Inferior parietal cortex (tissue), 1 donor: ENCODE measurements around the gene KLHL22.

Experiments
- DNase-seq: peaks from one replicate; pipeline ENCODE4 v3.0.0-alpha.2; 2016; ENCODE audit errors: extremely low spot score

KLHL22 gene

DNA sequence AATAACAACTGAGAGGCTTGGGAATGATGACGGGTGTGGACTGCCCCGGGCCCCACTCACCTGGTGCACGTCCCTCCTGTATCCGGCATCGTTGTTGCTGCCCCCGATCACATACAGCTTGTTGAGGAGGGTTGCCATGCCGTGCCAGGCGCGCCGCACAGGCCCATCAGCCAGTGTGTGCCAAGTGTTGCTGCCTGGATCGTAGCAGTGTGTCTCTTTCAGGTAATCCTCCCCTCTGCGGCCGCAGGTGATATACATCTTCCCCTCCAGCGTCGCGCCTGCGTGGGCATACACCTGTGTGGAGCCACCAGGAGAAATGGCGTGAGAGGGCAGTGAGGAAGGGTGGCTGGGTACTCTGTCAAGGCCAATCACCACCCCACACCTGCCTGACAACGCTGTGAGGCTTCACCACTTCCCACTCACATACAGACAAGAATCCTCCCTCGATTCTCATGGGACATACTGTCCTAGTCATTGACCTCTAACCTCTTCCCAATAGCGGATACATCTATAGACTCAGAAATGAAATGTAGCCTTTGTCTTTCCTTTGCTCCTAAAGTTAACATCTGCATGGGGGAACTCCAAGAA is 49.1 kb downstream of the KLHL22 start:
- no peak for DNase-seq

DNA sequence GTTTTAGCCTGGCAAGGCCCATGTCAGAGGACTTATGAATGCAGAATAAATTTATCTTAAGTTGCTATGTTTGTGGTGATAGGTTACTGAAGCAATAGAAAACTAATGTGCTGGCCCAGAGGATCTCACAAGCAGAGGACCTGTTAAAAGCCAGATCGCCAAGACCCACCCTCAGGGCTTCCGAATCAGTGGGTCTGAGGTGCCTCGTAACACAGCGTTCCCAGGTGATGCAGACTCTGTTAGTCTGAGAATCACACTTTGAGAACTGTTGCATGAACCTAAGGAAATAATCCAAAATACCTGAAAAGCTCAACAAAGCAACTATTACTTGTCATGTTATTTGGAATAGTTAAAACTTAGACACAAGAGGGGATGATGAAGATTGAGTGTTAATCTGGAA is 51.3 kb downstream of the KLHL22 start:
- no peak for DNase-seq

DNA sequence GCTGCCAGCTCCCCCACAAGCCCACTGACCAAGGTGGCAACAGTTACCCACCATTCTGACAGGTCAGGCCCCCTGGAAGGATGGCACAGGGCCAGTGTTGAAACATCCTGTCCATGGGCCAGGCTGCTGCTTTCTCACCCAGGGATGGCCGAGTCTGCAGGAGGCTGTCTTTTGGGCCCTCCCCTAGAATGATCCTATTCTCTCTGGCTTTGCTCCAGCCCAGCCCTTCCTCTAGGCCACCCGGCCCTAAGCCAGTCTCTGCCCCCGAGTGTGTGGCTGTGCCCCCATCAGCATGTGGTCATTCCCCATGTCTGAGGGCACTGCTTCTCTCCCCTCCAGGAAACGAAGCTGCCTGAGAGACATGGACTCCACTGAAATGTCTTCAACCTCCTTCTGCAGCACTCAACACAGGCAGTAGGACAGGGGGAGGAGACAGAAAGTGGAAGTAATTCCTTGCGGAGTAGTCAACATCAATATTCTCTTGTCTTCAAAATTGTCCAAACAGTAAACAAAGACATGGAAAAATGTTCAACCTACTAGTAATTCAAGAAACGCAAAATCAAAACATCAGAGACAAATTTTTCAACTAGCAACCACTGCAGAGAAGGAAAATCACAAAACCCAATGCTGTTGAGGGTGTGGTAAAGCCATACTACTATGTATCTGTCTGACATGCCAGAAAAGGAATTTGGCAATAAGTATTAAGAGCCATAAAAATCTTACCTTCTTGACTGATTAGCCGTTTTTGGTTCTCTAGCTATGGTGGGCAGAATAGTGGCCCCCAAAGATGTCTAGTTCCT is 52.9 kb downstream of the KLHL22 start:
- DNase-seq, result no peak

DNA sequence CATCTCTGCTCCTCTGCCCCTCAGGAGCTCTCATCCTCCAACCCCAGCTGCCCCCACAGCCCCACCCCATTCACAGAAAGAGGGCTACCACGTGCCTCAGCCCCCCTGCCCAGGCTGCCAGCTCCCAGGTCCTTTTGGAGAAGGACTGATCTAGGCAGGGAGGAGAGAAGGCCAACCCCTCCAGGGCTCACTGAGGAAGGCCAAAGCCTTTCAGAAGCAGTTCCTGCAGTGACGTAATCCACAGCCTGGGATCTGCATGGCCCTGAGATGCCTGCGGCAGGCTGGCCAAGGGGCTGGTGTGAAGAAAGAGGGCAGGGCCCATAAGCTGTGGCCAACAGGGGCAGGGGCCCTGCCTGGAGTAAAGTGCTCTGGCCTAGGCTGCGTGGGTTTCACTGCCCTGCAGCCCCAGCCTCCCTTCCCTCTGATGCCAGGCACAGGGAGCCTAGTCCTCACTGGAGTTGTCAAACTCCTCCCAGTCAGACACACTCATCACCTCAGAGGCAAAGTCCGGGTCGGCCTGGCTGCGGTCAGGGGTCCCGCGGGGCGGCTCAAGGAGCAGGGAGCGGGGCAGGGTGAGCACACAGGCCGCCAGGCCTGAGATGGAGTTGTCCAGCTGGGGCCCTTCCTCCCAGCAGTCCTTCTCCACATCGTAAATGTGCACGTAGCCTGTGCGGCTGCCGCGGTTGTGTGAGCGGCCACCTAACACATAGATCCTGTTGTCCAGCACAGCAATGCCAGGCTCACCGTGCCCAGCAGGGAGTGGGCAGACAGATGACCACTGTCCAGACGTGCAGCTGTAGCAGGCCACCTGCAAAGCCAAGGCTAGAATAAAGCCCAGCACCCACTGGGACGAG is 53.7 kb downstream of the KLHL22 start:
- DNase-seq, result no peak

DNA sequence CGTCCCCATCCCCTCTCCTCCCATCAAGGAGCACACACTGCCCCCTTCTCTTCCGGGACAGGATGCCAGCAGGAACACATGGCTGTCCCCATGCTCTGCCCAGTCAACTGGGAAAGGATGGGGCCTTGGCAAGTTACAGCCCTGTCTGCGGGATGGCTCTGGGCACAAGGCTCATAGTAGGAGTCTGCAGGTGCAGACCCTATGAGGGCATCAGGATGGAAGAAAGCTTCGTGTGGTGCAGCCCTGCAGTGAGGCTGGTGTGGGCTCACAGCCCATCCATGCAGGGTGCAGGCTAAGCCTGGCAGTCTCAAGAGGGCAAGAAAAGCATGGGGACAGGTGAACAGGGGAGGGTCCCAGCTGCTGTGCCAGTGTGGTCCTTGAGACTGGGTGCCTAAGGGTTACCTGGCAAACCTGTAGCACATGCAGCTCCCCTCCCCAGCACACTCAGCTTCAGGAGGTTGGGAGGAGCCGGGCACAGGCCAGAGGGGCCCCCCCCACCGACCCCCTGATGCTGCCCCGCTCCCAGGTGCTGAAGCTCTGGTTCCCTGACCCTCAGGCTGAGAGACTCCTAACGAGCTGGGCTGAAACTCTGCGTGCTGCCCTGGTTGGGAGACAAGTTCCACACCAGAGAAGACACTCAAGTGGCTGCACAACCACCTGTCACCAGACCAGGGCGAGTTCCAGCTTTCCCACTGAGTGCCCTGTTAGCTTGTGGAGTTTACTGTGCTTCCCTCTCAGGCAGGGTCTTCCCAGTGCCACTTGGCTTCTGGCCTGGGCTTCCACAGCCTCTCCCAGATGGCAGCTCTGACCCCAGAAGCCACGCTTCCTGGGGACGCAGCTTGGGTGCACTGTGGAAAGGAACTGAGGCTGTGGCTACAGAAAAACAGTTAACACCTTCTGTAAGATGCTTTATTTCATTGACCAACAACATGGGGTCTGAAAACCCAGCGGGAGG is 54.7 kb downstream of the KLHL22 start:
- no peak for DNase-seq

DNA sequence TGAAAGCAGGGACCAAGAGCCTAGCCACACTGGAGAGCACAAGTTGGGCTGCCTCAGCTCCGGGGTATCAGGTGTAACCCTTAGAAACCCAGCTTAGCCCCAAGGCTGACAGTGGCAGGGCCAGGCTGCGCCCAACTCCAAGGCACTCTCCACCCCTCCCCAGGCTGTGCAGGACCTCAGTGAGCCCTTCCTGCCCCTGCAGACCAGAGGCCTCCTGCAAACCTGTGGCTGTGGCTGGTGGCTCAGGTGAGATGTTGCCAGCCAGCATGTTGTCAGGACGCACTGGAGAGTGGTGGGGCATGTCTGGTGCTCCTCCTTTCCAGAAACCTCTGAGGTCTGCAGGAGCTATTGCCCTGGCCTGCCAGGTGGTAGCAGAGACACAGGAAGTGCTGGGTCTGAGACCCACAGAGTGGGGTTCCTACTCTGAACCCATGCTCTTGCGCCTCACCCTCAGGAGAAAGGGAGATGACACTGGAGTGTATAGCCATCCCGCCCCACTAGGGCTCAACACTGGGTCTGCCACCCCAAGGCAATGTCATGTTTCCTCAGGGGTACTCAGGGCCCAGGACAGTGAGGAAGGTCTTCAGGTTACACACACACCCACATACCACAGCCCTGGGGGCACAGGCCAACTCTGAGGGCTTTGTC is 55.5 kb downstream of the KLHL22 start:
- DNase-seq, result no peak

DNA sequence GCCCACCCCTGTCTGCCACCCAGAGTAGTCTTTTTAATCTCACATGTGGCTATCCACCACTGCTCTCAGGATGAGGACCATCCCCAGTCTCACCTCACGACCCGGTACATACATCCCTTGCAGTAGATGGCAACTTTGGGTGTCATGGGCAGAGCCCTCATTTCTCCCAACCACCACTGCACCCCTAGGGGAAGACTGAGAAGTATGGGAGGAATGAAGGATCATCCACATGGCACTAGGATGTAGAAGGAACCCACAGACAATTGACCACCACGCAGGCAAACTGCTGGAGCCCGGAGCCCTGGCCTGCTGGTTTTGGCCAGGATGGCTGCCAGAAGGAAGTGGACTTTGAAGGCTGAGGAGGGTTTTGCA is 56.1 kb downstream of the KLHL22 start:
- no peak for DNase-seq

DNA sequence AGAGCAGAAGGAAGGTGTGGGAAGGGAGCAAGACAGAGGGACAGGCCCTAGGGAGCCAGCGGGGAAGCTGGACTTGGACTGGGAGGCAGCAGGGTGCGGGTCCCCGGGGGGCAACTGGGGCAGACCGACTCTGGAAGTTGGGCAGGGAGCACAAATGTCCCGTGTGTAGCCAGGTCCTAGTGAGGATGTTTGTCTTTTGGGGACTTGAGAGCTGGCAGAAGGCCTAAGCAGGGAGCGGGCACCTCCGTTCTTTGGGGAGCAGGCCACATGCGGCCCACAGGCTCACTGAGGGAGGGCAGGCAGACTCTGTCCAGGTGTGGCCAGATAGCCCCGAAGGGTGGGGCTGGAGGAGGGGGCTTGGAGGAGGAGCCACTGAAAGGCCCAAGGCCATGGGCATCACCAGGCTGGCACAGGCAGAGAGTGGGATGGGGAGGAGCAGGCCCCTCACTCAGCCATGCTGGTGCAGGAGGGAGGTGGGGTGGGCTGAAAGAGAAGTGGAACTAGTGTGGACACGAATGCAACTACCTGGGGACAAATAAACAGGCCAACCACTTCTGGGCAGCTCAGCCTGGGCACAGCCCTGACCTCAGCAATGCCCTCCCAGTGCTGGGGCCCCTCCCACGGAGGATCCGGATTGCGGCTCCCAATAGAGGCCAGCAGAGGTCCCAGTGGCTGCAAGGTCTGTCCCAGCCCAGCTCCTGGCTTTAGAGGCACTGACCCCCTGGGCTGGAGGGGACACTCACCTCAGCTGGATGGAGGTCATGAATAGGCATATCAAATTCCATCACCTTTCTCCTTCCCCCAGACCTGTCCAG is 56.7 kb downstream of the KLHL22 start:
- DNase-seq, result no peak

DNA sequence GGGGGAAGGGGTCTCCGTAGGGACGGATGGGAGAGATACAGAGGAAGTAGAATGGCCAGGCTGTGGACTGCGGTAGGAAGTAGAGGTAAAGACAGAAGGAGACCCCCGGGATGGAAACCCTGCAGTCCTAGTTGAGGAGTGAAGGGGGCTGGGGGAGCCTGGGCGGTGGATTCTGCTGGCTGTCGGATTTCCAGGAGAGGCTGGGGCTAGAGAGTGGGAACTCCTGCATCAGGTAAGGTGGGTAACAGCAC is 57.2 kb downstream of the KLHL22 start:
- no peak for DNase-seq

DNA sequence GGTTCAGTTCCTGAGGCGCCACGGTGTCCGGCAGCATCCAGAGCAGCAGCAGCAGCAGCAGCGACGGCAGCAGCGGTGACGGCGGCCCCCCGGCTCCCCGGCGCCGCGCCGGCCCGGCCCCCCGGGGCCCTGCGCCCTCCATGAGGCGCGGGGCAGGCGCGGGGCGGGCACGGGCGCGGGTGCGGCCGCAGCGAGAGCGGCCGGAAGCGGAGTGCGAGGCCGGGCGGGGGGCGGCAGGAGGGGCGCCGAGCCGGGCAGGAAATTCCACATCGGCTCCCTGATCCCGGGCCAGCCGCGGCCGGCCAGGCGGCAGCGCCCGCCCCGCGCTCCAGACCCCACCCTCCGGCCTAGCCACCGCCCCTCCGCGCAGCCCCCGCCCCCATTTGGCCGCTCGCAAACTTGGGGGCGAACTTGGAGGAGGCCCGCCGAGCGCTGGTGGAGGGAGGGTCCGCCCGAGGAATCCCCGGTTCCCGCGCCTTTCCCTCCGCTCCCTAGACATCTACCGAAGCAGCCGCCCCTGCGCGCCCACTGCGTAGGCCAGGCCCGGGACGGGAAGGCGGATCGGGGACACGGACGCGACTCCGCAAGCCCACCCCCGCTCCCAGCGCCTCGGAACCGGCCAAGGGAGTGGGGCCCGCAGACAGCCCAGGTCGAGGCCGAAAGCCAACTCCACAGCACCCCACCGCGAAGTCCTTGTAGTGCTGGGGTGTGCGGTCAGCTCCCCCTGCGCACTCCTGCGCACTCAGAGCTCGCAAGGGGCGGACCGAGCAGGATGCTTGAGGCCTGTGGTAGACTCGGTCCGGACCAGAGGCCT is 57.8 kb downstream of the KLHL22 start, which contains the start of gene SCARF2:
Gene SCARF2, minus strand, starts transcription at position 213 of the 814 bp plus-strand sequence. Its CDS starts 71 bp downstream, at position 142.
- DNase-seq, result no peak

DNA sequence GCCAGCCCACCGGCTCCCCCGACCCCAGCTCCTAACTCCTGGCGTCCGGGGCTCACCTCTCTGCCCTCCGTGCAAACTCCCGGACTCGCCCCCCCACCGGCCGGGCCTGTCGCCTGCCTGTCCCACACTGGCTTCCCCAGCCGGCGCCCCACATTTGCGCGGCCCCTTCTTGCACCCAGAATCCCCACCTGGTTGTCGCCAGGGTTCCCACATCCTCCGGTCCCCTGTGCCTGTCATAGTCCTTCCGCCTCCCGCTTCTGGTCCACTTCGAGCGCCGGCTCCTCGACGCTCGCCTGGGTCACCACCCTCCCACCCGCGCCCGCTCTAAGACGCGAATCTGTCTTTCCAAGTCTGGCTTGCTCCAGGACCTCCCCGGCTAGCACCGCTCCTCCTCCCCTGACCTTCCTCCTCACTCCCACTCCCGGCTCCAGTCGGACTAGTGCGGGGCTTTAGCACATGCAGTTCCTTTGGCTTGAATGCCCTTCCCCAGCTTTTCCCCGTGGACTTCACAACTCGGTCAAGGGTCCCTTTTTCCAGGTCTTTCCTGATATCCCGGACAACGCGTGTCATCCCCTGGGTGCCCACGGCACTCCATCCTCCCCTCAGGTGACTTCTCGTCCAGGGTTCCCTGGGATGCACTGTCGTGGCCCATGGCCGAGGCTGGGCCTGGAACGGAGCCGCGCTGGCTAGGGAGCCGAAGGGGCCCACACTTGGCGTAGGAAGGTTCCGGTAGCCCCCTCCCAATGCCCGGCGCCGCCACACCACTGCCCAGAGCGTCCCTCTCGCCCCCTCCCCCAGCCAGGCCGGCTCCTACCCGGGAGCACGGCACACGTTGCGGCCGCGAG is 58.6 kb downstream of the KLHL22 start:
- no peak for DNase-seq

DNA sequence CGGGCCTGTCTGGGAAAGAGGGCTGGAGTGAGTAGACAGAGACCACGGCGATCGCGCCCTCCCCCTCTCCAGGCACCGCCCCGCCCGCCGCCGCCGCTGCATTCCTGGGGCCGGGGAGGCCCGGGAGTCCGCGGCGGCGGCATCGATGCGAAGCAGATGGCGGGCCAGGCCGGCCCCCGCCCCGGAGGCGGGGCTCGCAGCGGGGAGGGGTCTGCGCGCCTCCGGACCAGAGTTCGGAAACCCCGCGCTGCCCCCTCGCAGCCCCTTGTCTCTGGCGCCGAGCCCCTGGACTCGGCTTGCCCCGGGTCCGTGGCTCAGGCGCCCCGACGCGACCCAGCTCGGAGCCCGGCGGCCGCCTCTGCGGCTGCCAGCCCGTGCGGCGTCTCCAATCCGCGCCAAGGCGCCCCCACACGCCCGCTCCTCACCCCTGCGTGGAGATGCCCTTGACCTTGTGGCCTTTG is 59.3 kb downstream of the KLHL22 start:
- DNase-seq, result no peak

DNA sequence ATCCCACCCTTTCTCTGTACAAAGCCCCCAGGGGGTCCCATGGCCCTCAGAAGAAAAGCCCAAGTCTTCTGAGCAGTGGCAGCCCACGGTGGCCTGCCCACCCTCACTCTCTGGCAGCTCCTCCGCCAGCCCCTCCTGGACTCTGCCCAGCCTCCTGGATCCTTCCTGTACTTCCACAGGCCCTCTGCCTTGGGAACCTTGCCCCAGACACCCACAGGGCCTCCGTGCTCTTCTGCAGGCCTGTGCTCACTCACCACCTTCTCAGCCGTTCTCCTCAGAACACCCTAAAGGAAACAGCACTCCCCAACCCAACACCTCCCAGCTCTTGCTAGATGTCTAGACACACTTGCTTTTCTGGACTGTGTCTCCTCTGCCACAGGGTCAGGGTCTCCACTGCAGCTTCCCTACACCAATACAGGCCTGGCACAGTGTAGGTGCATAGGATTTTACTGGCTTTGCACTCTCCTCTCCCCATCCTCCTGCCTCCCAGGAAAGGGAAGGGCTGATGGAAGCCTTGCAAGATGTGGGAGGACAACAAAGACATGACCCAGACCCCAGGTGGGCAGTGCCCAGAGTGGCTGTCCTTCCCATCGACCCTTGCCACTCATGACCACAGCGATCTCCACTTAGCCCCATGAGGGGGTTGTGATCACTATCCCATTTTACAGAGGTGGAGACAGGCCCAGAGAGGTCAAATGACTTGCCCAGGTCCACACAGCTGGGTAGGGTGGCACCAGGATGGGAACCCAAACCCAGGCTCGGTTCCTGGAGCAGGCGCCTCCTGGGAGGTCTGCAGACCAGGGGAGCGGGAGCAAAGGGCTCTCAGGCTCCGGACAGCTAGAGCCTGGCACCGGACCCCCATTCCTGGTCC is 59.9 kb downstream of the KLHL22 start:
- DNase-seq, result no peak

DNA sequence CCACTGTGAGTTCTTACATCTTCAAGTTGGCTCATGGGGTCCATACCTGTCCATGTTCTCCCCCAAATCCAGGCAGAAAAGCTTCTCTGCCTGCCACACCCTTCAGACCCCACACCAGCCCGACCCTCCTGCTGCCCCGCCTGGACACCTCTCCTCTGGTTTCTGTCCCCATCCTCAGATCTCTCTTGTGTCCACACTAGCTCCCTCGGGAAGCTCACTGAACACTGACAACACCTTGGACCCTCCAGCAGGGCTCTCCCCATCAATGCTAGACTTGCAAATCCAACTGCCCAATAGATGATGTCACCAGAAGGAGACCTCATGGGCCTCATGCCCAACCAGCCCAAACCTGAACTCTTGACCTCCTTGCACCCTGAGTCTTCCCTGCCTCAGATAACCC is 60.8 kb downstream of the KLHL22 start:
- no peak for DNase-seq

DNA sequence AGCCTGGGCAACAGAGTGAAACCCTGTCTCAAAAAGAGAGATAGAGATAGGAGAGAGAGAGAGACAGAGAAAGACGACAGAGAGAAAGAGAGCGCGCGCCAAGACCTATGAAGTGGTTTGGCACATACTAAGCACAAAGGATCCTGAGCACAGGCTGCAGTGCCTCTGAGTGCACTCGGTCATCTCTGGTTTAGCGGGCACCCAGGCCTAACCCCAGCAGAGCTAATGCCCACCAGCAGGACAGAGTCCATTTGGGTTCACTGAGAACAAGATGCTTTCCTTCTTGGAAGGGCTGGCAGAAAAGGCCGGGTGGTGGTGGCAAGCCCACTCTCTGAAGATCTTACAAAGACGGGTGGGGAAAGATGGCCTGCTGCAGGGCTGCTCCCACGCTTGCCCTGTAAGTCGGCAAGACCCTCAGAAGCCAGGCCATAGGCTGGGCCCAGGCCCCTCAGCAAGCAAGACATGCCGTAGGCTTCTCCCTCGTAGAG is 61.3 kb downstream of the KLHL22 start:
- no peak for DNase-seq

DNA sequence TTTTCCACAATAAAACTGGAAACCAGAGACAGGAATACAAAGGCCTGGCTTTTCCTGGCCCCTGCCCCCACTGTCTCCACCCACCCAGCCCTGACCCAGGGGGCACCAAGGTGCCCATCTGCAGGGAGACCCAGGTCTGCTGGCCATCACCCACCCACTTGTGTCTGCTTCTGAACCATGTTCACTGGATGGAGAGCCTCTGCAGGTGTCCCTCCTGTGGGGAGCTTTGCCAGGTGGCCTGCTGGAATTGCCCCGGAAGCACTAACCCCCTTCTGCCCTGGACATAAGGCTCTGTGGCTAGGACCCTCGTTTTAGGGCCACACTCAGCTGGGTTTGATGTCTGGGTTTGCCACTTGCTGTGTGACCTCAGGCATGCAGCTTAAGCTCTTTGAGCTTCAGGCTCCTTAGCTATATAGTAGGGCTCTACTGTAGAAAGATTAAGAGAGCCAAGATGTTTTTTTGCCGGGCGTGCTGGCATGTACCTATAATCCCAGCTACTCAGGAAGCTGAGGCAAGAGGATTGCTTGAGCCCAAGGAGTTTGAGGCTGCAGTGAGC is 61.8 kb downstream of the KLHL22 start:
- no peak for DNase-seq

DNA sequence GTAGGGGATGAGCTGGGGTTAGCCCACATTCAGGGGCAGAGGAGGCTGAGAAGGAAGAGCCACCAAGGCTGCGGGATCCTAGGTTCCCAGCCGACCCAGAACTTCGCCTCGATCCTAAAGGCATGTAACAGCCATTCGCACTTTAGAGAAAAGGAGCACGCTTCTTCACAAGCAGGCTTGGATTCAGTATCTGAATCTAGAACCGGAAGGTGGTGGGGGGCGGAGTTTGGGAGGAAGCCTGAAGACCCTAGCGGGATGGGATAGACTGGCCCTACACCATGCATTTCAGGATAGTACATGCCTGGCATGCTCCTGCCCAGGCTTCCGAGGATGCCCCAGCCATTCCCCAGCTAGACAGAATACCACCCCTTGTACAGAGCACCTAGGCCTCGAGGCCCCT is 62.4 kb downstream of the KLHL22 start:
- DNase-seq, result no peak
